ENCODE measurements around the gene GMPR2.

GMPR2 gene

DNA sequence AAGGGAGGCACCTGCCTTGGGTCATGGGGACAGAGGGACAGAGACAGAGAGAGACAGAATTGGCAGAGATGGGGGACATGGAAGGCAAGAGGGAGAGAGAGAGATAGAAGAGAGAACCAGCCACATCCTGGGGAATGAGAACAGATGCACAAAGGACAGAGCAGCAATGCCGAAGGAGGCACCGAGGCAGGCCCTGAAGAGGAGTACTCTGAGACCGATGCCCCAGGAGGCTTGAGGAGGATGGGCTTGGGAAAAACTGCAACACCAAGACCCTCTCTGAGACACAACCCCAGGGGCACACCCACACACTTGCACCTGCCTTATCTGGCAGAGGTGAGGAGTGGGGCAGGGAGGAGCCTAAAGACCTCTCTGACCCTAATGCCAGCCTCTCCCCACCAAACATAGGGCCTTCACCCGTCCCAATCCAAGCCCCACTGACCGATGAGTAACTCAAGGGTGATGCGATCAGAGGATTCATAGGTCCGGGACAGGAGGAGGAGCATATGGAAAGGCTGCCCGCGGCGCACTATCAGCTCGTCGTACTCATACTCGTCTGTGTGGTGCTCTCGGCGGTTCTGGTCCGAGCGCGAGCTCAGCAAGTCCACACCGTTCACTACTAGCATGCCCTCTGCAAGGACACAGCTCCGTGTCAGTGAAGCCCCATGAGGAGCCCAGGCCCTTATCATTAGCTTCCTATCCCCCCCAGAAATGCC, 28.7 kb downstream of the GMPR2 start:
- Histone ChIP-seq H3K4me3 (ENCODE audit: low read depth, low read length) (no peak overlapping the region), H3K36me3 (ENCODE audit: control insufficient read depth, insufficient read depth, low read length) (peaks cover 9% of the 10 kb centered on the region), H3K9ac (ENCODE audit: low read length) (no peak overlapping the region), H3K4me1 (ENCODE audit: control insufficient read depth, insufficient read depth, low read length) (peaks cover 9% of the 10 kb centered on the region; the same call in 1 of the 2 replicates), H3K27me3 (ENCODE audit: control insufficient read depth, insufficient read depth, low read length) (no peaks in the 10 kb centered on the region), H3K9me3 (ENCODE audit: control insufficient read depth, insufficient read depth, low read depth, low read length) (no peaks in the 10 kb centered on the region), H3K27ac (ENCODE audit: low read depth, low read length) (no peak overlapping the region)

DNA sequence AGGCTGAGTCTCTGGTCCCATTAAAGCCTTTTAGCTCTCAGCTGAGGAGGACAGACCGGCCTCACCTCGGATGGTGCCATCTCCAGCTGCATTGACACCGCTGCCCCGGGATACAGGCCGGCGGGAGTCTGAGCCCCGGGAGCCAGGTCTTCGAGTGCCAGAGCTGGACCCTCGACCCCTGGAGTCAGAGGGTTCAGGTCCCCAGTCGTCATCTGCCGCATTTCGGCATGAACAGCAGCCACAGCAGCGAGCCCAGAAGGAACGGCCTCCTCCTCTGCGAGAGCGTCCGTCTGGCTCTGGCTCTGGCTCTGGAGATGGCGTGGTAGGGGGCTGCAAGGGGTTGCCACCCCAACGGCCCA, 29.2 kb downstream of the GMPR2 start:
- Histone ChIP-seq H3K9ac (ENCODE audit: low read length) (no peak overlapping the region), H3K4me3 (ENCODE audit: low read depth, low read length) (no peak overlapping the region), H3K27me3 (ENCODE audit: control insufficient read depth, insufficient read depth, low read length) (no peaks in the 10 kb centered on the region), H3K27ac (ENCODE audit: low read depth, low read length) (no peak overlapping the region), H3K36me3 (ENCODE audit: control insufficient read depth, insufficient read depth, low read length) (peaks cover 14% of the 10 kb centered on the region), H3K4me1 (ENCODE audit: control insufficient read depth, insufficient read depth, low read length) (peaks cover 9% of the 10 kb centered on the region; the same call in 1 of the 2 replicates), H3K9me3 (ENCODE audit: control insufficient read depth, insufficient read depth, low read depth, low read length) (no peaks in the 10 kb centered on the region)

DNA sequence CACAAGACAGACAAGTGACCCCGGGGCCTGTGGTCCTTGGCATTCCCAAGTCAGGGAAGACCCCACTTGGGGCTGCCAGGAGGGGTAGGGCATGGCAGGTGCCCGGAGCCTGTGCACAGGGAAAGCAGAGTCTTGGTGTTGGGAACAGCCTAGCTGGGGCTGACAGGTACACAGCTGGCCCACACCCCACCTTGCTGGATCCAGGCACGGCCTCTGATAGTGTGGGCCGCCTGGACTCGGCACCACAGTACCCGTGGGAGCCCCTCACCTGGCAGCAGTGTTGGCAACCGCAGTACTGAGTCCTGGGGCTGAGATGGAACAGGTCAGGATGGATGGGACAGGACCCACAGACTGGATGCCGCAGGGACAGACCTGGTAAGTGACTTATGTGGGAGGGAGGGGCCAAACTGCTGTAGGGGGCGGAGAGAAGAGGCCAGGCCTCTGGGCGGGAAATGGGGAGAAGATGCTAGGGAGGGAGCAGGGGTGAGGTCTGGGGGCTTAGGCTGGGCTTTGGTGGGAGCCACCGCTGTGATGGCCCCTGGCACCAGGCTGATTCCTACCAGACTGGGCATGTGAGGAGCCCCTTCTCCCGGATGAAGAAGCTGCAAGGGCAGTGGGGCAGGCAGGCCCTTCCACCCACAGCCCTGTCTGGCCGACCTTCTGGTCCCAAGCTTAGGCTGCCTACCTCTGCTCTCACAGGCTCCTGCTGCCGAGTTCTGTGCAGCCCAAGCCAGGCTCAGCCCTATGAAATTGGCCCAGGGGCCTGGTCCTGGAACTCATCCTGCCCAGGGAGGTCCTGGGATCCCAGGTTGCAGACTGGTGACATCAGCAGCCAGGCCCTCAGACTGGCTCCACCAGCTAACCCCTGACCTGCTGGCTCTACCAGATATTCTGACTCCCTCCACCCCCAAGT, 30.3 kb downstream of the GMPR2 start, which contains the start of gene TGM1:
Gene TGM1, minus strand, starts transcription at position 357 of the 913 bp plus-strand sequence. CDS start 825 bp downstream, outside the sequence.
- Histone ChIP-seq H3K9ac (ENCODE audit: low read length) (no peak within 1 kb of the TSS), H3K4me1 (ENCODE audit: control insufficient read depth, insufficient read depth, low read length) (peaks cover 9% of the 10 kb centered on the region; the same call in 1 of the 2 replicates), H3K9me3 (ENCODE audit: control insufficient read depth, insufficient read depth, low read depth, low read length) (no peaks in the 10 kb centered on the region), H3K4me3 (ENCODE audit: low read depth, low read length) (no peak within 1 kb of the TSS), H3K27ac (ENCODE audit: low read depth, low read length) (no peak within 1 kb of the TSS), H3K27me3 (ENCODE audit: control insufficient read depth, insufficient read depth, low read length) (no peaks in the 10 kb centered on the region), H3K36me3 (ENCODE audit: control insufficient read depth, insufficient read depth, low read length) (peaks cover 22% of the 10 kb centered on the region)

DNA sequence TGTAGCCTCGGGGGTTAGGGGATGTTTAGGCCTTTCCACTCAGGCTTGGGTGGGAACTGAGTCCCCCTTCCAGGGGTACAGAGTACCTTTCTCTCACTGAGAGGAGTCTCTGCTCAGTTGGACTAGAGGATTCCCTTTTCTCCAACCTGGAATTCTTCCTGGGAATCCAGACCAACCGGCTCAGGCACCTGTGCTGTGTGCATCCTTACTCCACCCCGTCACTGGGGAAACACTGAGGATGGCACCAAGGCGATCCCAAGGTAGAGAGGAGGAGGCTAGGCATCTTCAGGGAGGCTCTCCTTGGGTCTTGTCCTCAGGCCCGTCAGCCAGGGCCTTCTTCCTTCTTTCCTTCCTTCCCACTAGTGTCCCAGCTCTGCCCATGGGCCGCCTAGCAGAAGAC, 31.1 kb downstream of the GMPR2 start:
- H3K9me3 ChIP-seq (ENCODE audit: control insufficient read depth, insufficient read depth, low read depth, low read length), result no peaks in the 10 kb centered on the region
- H3K27me3 ChIP-seq (ENCODE audit: control insufficient read depth, insufficient read depth, low read length), result no peaks in the 10 kb centered on the region
- H3K9ac ChIP-seq (ENCODE audit: low read length), result no peak overlapping the region
- H3K36me3 ChIP-seq (ENCODE audit: control insufficient read depth, insufficient read depth, low read length), result peaks cover 22% of the 10 kb centered on the region
- H3K27ac ChIP-seq (ENCODE audit: low read depth, low read length), result no peak overlapping the region
- no peak overlapping the region for H3K4me3 ChIP-seq (ENCODE audit: low read depth, low read length)
- H3K4me1 ChIP-seq (ENCODE audit: control insufficient read depth, insufficient read depth, low read length), result peaks cover 6% of the 10 kb centered on the region; the same call in 1 of the 2 replicates

DNA sequence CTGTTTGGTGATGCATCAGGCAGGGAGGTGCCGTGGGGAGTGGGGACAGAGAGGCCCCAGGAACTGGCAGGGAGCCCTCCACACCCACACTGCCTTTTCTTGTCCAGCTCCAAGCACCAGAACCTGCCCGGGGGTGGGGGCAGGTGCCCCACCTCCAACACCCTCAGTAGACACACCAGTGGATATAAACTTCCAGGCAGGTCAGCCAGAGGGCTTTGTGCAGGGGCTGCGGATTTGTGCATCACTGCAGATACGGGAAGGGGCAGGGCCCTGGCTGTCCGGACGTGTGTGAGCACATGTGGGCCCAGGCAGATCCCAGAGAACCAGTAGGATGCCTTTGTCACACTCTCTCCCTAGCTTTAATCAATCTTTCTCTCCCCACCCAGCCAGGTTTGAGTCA, 31.6 kb downstream of the GMPR2 start:
- no peak overlapping the region for H3K9ac ChIP-seq (ENCODE audit: low read length)
- H3K36me3 ChIP-seq (ENCODE audit: control insufficient read depth, insufficient read depth, low read length), result peaks cover 27% of the 10 kb centered on the region
- no peak overlapping the region for H3K4me3 ChIP-seq (ENCODE audit: low read depth, low read length)
- H3K9me3 ChIP-seq (ENCODE audit: control insufficient read depth, insufficient read depth, low read depth, low read length), result no peaks in the 10 kb centered on the region
- H3K27ac ChIP-seq (ENCODE audit: low read depth, low read length), result no peak overlapping the region
- 0 out of 2 replicates have a peak, but pooled peaks cover 3% of the 10 kb centered on the region for H3K4me1 ChIP-seq (ENCODE audit: control insufficient read depth, insufficient read depth, low read length)
- H3K27me3 ChIP-seq (ENCODE audit: control insufficient read depth, insufficient read depth, low read length), result no peaks in the 10 kb centered on the region

DNA sequence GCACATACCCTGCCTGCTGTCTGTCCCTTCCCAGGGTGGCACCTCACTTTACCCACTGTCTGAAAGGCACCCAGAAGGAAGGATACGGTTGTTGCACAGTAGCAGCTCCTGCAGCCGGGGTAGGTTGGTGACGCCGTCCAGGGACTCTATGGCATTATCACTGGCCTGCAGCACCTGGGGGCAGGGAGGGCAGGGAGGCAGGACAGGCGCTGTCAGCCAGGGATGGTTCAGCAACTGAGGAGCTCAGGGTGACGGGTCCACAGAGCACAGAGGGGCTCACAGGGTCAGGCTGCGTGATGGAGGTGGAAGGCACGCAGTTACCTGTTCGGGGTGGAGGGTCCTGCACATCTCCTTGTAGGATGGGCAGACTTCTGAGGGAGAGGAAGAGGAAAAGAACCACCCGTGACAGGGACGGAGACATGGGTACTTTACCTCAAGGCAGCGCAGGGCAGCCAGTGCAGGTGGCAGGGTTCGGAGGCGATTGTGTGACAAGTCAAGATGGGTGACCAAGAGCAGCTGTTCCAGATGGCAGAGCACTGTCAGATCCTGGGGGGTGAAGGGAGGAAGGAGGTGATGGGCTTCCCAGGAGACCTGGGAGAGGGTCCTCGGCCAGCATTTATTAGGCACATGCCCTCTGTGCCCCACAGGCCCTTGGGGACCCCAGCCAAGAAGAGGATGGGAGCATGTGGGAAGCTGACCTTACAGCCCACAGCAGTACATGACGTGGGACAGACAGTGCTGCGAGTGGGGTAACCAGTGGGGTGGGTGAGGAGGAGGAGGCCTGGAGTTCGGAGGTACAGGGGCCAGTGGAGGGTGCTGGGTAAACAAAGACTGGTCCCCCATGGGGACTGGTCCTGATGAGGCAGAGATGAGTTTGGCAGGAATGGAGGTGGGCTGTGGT, 33.9 kb downstream of the GMPR2 start:
- no peak overlapping the region for H3K27ac ChIP-seq (ENCODE audit: low read depth, low read length)
- no peak overlapping the region for H3K9ac ChIP-seq (ENCODE audit: low read length)
- no peak overlapping the region for H3K4me3 ChIP-seq (ENCODE audit: low read depth, low read length)
- no peaks in the 10 kb centered on the region for H3K27me3 ChIP-seq (ENCODE audit: control insufficient read depth, insufficient read depth, low read length)
- H3K4me1 ChIP-seq (ENCODE audit: control insufficient read depth, insufficient read depth, low read length), result 0 out of 2 replicates have a peak, but pooled peaks cover 3% of the 10 kb centered on the region
- peaks cover 29% of the 10 kb centered on the region for H3K36me3 ChIP-seq (ENCODE audit: control insufficient read depth, insufficient read depth, low read length)
- no peaks in the 10 kb centered on the region for H3K9me3 ChIP-seq (ENCODE audit: control insufficient read depth, insufficient read depth, low read depth, low read length)

DNA sequence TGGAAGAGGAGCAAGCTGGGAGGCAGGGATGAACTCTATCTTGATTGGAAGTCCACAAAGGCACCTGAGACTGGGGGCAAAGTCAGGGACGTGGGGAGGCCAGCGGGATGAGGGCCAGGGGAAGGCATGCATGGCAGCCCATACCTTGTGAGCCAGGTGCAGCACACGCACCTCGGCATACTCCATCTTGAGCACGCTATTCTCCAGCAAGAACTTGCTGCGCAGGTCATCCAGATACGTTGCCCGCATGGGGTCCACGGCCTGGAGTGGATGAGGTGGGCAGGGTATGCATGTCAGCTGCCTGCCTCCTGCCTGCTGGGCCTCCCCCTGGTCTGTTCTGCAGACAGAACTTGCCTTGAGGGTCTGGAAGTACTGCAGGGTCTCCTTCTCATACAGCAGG, 34.8 kb downstream of the GMPR2 start:
- Histone ChIP-seq H3K4me1 (ENCODE audit: control insufficient read depth, insufficient read depth, low read length) (0 out of 2 replicates have a peak, but pooled peaks cover 5% of the 10 kb centered on the region), H3K4me3 (ENCODE audit: low read depth, low read length) (no peak overlapping the region), H3K27me3 (ENCODE audit: control insufficient read depth, insufficient read depth, low read length) (no peaks in the 10 kb centered on the region), H3K9me3 (ENCODE audit: control insufficient read depth, insufficient read depth, low read depth, low read length) (no peaks in the 10 kb centered on the region), H3K27ac (ENCODE audit: low read depth, low read length) (no peak overlapping the region), H3K9ac (ENCODE audit: low read length) (no peak overlapping the region), H3K36me3 (ENCODE audit: control insufficient read depth, insufficient read depth, low read length) (peaks cover 29% of the 10 kb centered on the region)

DNA sequence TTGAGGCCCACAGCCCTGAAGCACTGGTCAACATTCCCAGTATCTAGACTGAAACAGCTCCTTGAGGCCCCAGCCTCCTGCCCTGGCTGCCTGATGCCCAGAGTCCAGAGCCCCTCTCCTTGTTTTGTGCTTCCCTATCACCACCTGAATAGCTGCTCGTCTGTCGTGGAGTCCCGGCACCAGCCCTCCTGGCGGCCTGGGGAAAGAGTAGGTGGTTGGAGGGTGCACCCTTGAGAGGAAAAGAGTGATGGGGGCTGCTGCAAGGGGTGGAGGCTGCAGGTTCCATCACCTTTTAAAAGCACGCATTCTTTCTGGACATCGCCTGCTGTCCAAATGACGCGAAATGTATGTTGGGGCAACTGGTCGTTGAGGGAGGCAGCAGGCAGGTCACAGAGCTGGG, 35.5 kb downstream of the GMPR2 start:
- 0 out of 2 replicates have a peak, but pooled peaks cover 5% of the 10 kb centered on the region for H3K4me1 ChIP-seq (ENCODE audit: control insufficient read depth, insufficient read depth, low read length)
- no peak overlapping the region for H3K27ac ChIP-seq (ENCODE audit: low read depth, low read length)
- H3K36me3 ChIP-seq (ENCODE audit: control insufficient read depth, insufficient read depth, low read length), result peaks cover 29% of the 10 kb centered on the region
- H3K4me3 ChIP-seq (ENCODE audit: low read depth, low read length), result no peak overlapping the region
- no peaks in the 10 kb centered on the region for H3K9me3 ChIP-seq (ENCODE audit: control insufficient read depth, insufficient read depth, low read depth, low read length)
- no peak overlapping the region for H3K9ac ChIP-seq (ENCODE audit: low read length)
- no peaks in the 10 kb centered on the region for H3K27me3 ChIP-seq (ENCODE audit: control insufficient read depth, insufficient read depth, low read length)

DNA sequence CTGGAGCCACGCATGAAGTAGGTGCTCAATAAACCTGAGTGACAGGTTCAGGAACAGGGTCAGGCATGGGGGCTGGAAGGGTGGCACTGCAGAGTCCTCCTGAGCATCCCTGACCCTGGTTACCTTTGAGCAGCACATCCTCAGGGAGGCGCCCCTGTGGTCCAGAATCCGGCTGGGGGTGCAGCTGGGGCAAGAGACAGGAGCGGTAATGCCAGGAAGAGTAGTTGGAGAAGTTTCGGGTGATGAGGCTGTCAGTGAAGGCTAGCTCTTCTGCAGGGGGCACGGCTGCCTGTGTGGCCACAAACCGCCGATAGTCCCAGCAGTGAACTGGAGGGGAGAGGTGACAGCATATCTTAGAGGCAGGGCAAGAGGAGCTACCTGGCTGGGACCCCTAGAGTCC, 36.6 kb downstream of the GMPR2 start:
- Histone ChIP-seq H3K36me3 (ENCODE audit: control insufficient read depth, insufficient read depth, low read length) (peaks cover 29% of the 10 kb centered on the region), H3K27me3 (ENCODE audit: control insufficient read depth, insufficient read depth, low read length) (no peaks in the 10 kb centered on the region), H3K9ac (ENCODE audit: low read length) (no peak overlapping the region), H3K4me1 (ENCODE audit: control insufficient read depth, insufficient read depth, low read length) (peaks cover 11% of the 10 kb centered on the region; the same call in 1 of the 2 replicates), H3K4me3 (ENCODE audit: low read depth, low read length) (no peak overlapping the region), H3K27ac (ENCODE audit: low read depth, low read length) (no peak overlapping the region), H3K9me3 (ENCODE audit: control insufficient read depth, insufficient read depth, low read depth, low read length) (no peaks in the 10 kb centered on the region)

DNA sequence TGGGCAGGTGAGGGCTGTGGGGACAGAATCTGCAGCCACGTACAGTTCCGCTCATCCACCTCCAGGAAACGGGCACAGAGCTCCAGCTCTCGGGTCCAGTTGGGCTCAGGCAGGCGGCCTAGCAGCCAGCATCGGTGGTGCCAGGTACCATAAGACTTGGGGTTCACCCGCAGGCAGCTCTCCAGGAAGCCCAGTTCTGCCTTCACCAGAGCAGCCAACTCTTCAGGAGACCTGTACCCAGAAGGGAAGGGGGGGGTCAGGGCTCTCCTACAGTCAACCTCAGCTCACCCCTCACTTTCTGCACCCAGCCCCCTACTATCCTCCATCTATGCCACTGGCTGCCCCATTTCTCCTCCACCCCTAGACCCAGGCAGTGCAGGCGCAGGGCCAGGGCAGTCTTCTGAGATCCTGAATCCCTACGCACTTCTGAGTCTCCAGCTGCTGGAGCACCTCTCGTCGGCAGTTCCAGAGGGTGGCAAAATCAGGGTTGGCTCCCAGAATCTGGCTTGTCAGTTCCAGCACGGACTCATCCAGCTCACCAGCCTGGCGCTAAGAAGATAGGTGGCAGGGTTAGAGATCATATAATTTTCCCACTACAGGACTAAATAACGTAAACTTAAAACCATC, 37.3 kb downstream of the GMPR2 start:
- no peak overlapping the region for H3K9ac ChIP-seq (ENCODE audit: low read length)

More for the DNA sequence above, 37.3 kb downstream of the GMPR2 start:
- no peak overlapping the region for H3K4me3 ChIP-seq (ENCODE audit: low read depth, low read length)
- no peaks in the 10 kb centered on the region for H3K9me3 ChIP-seq (ENCODE audit: control insufficient read depth, insufficient read depth, low read depth, low read length)
- no peaks in the 10 kb centered on the region for H3K27me3 ChIP-seq (ENCODE audit: control insufficient read depth, insufficient read depth, low read length)
- peaks cover 11% of the 10 kb centered on the region; the same call in 1 of the 2 replicates for H3K4me1 ChIP-seq (ENCODE audit: control insufficient read depth, insufficient read depth, low read length)
- no peak overlapping the region for H3K27ac ChIP-seq (ENCODE audit: low read depth, low read length)
- H3K36me3 ChIP-seq (ENCODE audit: control insufficient read depth, insufficient read depth, low read length), result peaks cover 27% of the 10 kb centered on the region

Data from HUES6 (cell line).